Adipocyte (in vitro differentiated cells): ENCODE data around the gene FPGT.
"Not testable (repeated sequence)": the region's sequence is repeated elsewhere in the genome, so short reads cannot be mapped to it uniquely, and the experiment has no call there.

Experiments used
- DNase-seq: peaks from one replicate; pipeline ENCODE4 v3.0.0-alpha.2; 2015; ENCODE audit warnings: low read depth
- H3K27me3 ChIP-seq: replicated peaks from 2 replicates; pipeline ENCODE4 v1.7.0; 2013; ENCODE audit warnings: mild to moderate bottlenecking, low read length, moderate library complexity; ENCODE audit not compliant: control insufficient read depth, insufficient read depth
- H3K36me3 ChIP-seq: 2 replicates; pipeline ENCODE4 v1.7.0; 2013; ENCODE audit warnings: low read length, mild to moderate bottlenecking, moderate library complexity; ENCODE audit not compliant: control insufficient read depth, insufficient read depth, severe bottlenecking
- H3K4me1 ChIP-seq: 2 replicates; pipeline ENCODE4 v1.7.0; 2013; ENCODE audit warnings: mild to moderate bottlenecking, low read length, moderate library complexity; ENCODE audit not compliant: control insufficient read depth, insufficient read depth
- H3K4me3 ChIP-seq: 2 replicates; pipeline ENCODE4 v1.7.0; 2013; ENCODE audit warnings: mild to moderate bottlenecking, low read length, moderate library complexity
- H3K9ac ChIP-seq: 2 replicates; pipeline ENCODE4 v1.7.0; 2013; ENCODE audit warnings: mild to moderate bottlenecking, low read length, moderate library complexity
- H3K9me3 ChIP-seq: 2 replicates; pipeline ENCODE4 v1.7.0; 2013; ENCODE audit warnings: mild to moderate bottlenecking, low read length, moderate library complexity; ENCODE audit not compliant: control insufficient read depth

The FPGT gene

GRCh38 chr1:74197657-74198552 is at the start of gene FPGT, which contains the start of gene LRRIQ3:
TSS of gene FPGT (plus strand) at chr1:74198242. CDS start at chr1:74198279, 37 bp downstream.
TSS of gene LRRIQ3 (minus strand) at chr1:74198176. CDS start at chr1:74183684, 14,492 bp downstream.
- Histone ChIP-seq H3K4me3 (peak within 1 kb of the TSS; percentile 99), H3K9ac (peak within 1 kb of the TSS; percentile 96), H3K9me3 (no peaks in the 10 kb centered on the region), H3K4me1 (peaks cover 14% of the 10 kb centered on the region), H3K36me3 (peaks cover 16% of the 10 kb centered on the region), H3K27me3 (no peaks in the 10 kb centered on the region)
- DNase-seq = peak; percentile 99

- Histone ChIP-seq H3K4me1 (no peaks in the 10 kb centered on the region), H3K27me3 (no peaks in the 10 kb centered on the region), H3K9me3 (no peaks in the 10 kb centered on the region), H3K9ac (no peak overlapping the region), H3K36me3 (no peaks in the 10 kb centered on the region), H3K4me3 (no peak overlapping the region)
- DNase-seq = no peak
Observed at GRCh38 chr1:74160046-74160445, 38.0 kb upstream of the FPGT start.

- Histone ChIP-seq H3K36me3 (no peaks in the 10 kb centered on the region), H3K4me1 (no peaks in the 10 kb centered on the region), H3K4me3 (no peak overlapping the region), H3K9me3 (no peaks in the 10 kb centered on the region), H3K27me3 (no peaks in the 10 kb centered on the region), H3K9ac (no peak overlapping the region)
- DNase-seq = peak; percentile 50
Observed at GRCh38 chr1:74161497-74161896, 36.5 kb upstream of the FPGT start.

- Histone ChIP-seq H3K36me3 (no peaks in the 10 kb centered on the region), H3K9ac (no peak overlapping the region), H3K27me3 (no peaks in the 10 kb centered on the region), H3K4me1 (no peaks in the 10 kb centered on the region), H3K9me3 (no peaks in the 10 kb centered on the region), H3K4me3 (no peak overlapping the region)
- DNase-seq = no peak
Observed at GRCh38 chr1:74162333-74162732, 35.7 kb upstream of the FPGT start.

GRCh38 chr1:74174423-74174822 is 23.6 kb upstream of the FPGT start:
- H3K9me3 ChIP-seq = peaks cover 24% of the 10 kb centered on the region
- DNase-seq, H3K4me3 ChIP-seq, H3K4me1 ChIP-seq, H3K27me3 ChIP-seq, H3K36me3 ChIP-seq, H3K9ac ChIP-seq: not testable (repeated sequence)

- peaks cover under 1% of the 10 kb centered on the region for H3K9me3 ChIP-seq
- H3K4me1 ChIP-seq = peaks cover 6% of the 10 kb centered on the region
- peak; percentile 71 for DNase-seq
- H3K4me3 ChIP-seq = no peak overlapping the region
- no peak overlapping the region for H3K9ac ChIP-seq
- no peaks in the 10 kb centered on the region for H3K36me3 ChIP-seq
- H3K27me3 ChIP-seq = no peaks in the 10 kb centered on the region
Observed at GRCh38 chr1:74180490-74180889, 17.6 kb upstream of the FPGT start.

- peak overlapping the region; percentile 29 for H3K9ac ChIP-seq
- DNase-seq = peak; percentile 68
- H3K9me3 ChIP-seq = no peaks in the 10 kb centered on the region
- H3K27me3 ChIP-seq = no peaks in the 10 kb centered on the region
- no peak overlapping the region for H3K4me3 ChIP-seq
- peaks cover 11% of the 10 kb centered on the region for H3K4me1 ChIP-seq
- no peaks in the 10 kb centered on the region for H3K36me3 ChIP-seq
Observed at GRCh38 chr1:74193908-74194307, 4.1 kb upstream of the FPGT start.

- peaks cover 14% of the 10 kb centered on the region for H3K4me1 ChIP-seq
- no peak overlapping the region for H3K4me3 ChIP-seq
- H3K27me3 ChIP-seq = no peaks in the 10 kb centered on the region
- DNase-seq = no peak
- no peaks in the 10 kb centered on the region for H3K36me3 ChIP-seq
- H3K9me3 ChIP-seq = no peaks in the 10 kb centered on the region
- no peak overlapping the region for H3K9ac ChIP-seq
Observed at GRCh38 chr1:74195339-74195738, 2.7 kb upstream of the FPGT start.

GRCh38 chr1:74197255-74197654 is 787 bp upstream of the FPGT start:
- peak overlapping the region; percentile 96 for H3K9ac ChIP-seq
- H3K4me1 ChIP-seq = peaks cover 14% of the 10 kb centered on the region
- H3K36me3 ChIP-seq = peaks cover 11% of the 10 kb centered on the region
- H3K27me3 ChIP-seq = no peaks in the 10 kb centered on the region
- H3K9me3 ChIP-seq = no peaks in the 10 kb centered on the region
- H3K4me3 ChIP-seq = peak overlapping the region; percentile 99
- no peak for DNase-seq

GRCh38 chr1:74199504-74199903 is 1.5 kb downstream of the FPGT start:
- DNase-seq = no peak
- Histone ChIP-seq H3K36me3 (peaks cover 23% of the 10 kb centered on the region), H3K4me1 (peaks cover 5% of the 10 kb centered on the region), H3K9me3 (no peaks in the 10 kb centered on the region), H3K27me3 (no peaks in the 10 kb centered on the region), H3K4me3 (peak overlapping the region; percentile 99), H3K9ac (no peak overlapping the region)

GRCh38 chr1:74205266-74205665 is 7.2 kb downstream of the FPGT start:
- H3K4me1 ChIP-seq = no peaks in the 10 kb centered on the region
- H3K27me3 ChIP-seq = no peaks in the 10 kb centered on the region
- H3K4me3 ChIP-seq = no peak overlapping the region
- peak; percentile 71 for DNase-seq
- no peaks in the 10 kb centered on the region for H3K9me3 ChIP-seq
- no peak overlapping the region for H3K9ac ChIP-seq
- peaks cover 37% of the 10 kb centered on the region for H3K36me3 ChIP-seq
